Natural killer cell (primary cell): ENCODE results near the gene PRKD3. TPM values are rescaled to one million over a fixed set of nuclear protein-coding genes. Genes with fewer than 3 reads are reported as not detected.
A peak's percentile ranks its signal among the peaks of the same experiment; 100 is the strongest.

Experiments used
- ATAC-seq, 3 donors: fragments of 150-1000 bp in 2 of 3; fragments of 200-7000 bp in 1 of 3; cut with Tn5 transposase; 1 replicate in 1 of 3; 2 replicates in 2 of 3; pipeline ENCODE4 v1.10.0; 2021; ENCODE audit warnings: mild to moderate bottlenecking in 2 of 3, moderate library complexity in 2 of 3
- DNase-seq, 2 donors: peaks; one replicate each; pipeline versions ENCODE4 v3.0.0 to v3.0.0-alpha.2; 2013 to 2021; ENCODE audit warnings: mixed read lengths in 1 of 2
- H3K27ac ChIP-seq: one replicate; pipeline ENCODE4 v1.5.1; 2013; ENCODE audit warnings: mild to moderate bottlenecking, low read length
- H3K27me3 ChIP-seq: one replicate; pipeline ENCODE4 v1.6.1; 2013; ENCODE audit warnings: low read length; ENCODE audit not compliant: control insufficient read depth, insufficient read depth
- H3K36me3 ChIP-seq: one replicate; pipeline ENCODE4 v1.6.1; 2013; ENCODE audit warnings: low read length; ENCODE audit not compliant: control insufficient read depth, insufficient read depth
- H3K4me1 ChIP-seq: one replicate; pipeline ENCODE4 v1.6.1; 2013; ENCODE audit warnings: low read length; ENCODE audit not compliant: control insufficient read depth, insufficient read depth
- H3K4me3 ChIP-seq: one replicate; pipeline ENCODE4 v1.5.1; 2013; ENCODE audit warnings: low read length
- H3K9me3 ChIP-seq: one replicate; pipeline ENCODE4 v1.6.1; 2013; ENCODE audit warnings: low read length; ENCODE audit not compliant: control insufficient read depth, insufficient read depth
- H3K27ac Mint-ChIP-seq, 2 donors: one replicate each; pipeline ENCODE4 v1.8.0; 2022; ENCODE audit warnings: mild to moderate bottlenecking in 2 of 2, mixed read lengths in 2 of 2, moderate library complexity in 1 of 2
- H3K27me3 Mint-ChIP-seq, 2 donors: one replicate each; pipeline ENCODE4 v1.8.0; 2022; ENCODE audit warnings: low read depth in 2 of 2, mixed read lengths in 2 of 2
- H3K36me3 Mint-ChIP-seq: one replicate; pipeline ENCODE4 v1.8.0; 2022; ENCODE audit warnings: mixed read lengths
- H3K4me1 Mint-ChIP-seq, 2 donors: one replicate each; pipeline ENCODE4 v1.8.0; 2022; ENCODE audit warnings: mixed read lengths in 2 of 2
- H3K4me3 Mint-ChIP-seq: one replicate; pipeline ENCODE4 v1.8.0; 2022; ENCODE audit warnings: mild to moderate bottlenecking, moderate library complexity, mixed read lengths
- H3K9me3 Mint-ChIP-seq, 2 donors: one replicate each; pipeline ENCODE4 v1.8.0; 2022; ENCODE audit warnings: mixed read lengths in 2 of 2
- WGBS: methylation state at CpG from one replicate; pipeline ENCODE4 v1.1.7; 2013; ENCODE audit warnings: missing lambda C conversion rate; ENCODE audit not compliant: insufficient coverage; 5-methylcytosine and 5-hydroxymethylcytosine counted together
- intact Hi-C: fragments of 100-400 bp; cut with micrococcal nuclease; formaldehyde crosslinking; loops from one replicate; pipeline ENCODE4 v1.14.2; 2022
- total RNA-seq, 4 donors: library from RNA; stranded (reverse); fragments of 120-200 nt in 1 of 4; gene quantifications; one replicate each; pipeline versions ENCODE4 v1.2.3 to v1.2.4, GENCODE V29; 2013 to 2022
- TF ChIP-seq, protein P1 (sequence below): fragments of 200-600 bp; IDR thresholded peaks from one replicate; pipeline ENCODE4 v1.8.0; 2022; ENCODE audit warnings: antibody characterized with exemption

Gene PRKD3
- total RNA-seq, 3 donors from 2014 or later (not counting 1 experiment from before 2014, with no cell fraction given): 64.4 to 76.2 (median 65.1) TPM

DNA sequence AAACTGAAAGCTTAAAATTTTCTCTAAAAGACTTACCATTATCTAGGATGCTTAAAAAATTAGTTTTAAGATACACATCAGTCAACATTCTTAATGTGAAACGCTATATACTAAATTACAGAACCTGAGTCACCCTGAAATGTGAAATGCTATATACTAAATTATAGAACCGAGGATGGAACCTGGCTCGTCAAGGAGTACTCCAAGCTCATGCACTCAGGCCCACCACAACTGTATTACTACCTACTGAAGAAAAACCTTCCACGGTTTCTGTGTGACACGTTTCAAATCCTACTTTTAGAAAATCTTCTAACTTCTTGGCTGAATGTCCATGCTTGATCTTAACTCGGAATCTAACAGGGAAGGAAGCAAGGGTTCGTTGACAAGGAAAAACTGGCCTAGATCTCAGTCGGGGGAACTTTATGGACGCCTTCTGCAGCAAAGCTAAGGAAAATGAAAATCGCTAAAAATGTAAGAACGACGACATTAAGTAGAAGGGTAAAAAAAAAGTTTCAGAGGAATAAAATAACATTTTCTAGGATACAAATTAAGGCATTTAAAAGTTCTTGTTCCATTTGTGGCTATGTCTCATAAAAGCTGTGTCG lies 1.4 kb downstream of the PRKD3 start:
- peaks cover 20% of the 10 kb centered on the region for H3K4me1 ChIP-seq
- peak in 1 of 2 donors; percentile 19 for DNase-seq

DNA sequence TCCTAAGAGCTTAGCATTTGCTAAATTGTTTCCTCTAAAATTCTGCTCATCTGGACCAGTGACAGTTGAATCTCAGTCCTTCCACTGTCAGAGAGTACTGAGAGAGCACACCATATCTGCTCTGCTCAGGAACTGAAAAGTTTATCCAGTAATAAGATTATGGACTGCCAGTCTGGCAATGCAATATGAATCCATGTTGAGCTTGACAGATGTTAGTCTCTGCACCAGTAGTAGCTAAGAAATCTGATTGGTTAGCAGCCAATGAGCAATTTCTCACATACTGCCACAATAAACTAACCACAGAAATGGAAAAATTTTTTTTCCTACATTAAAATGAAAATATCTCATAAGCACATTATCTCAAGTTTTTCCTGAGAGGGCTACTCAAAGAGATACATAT lies 2.3 kb downstream of the PRKD3 start:
- Mint-ChIP-seq H3K9me3 (no peaks in the 10 kb centered on the region), H3K27me3 (peaks cover 3 to 13% of the 10 kb centered on the region in 2 donors), H3K36me3 (no peaks in the 10 kb centered on the region), H3K4me1 (peaks cover 52% of the 10 kb centered on the region in 2 donors), H3K27ac (peak overlapping the region; percentile 96), H3K4me3 (peak overlapping the region; percentile 97)
- Histone ChIP-seq H3K4me3 (no peak overlapping the region), H3K36me3 (no peaks in the 10 kb centered on the region), H3K9me3 (no peaks in the 10 kb centered on the region), H3K4me1 (peaks cover 20% of the 10 kb centered on the region), H3K27ac (no peak overlapping the region), H3K27me3 (peaks cover 3% of the 10 kb centered on the region)
- ATAC-seq: no peak
- DNase-seq: peak in 1 of 2 donors; percentile 23
- TF ChIP-seq, protein P1, sequence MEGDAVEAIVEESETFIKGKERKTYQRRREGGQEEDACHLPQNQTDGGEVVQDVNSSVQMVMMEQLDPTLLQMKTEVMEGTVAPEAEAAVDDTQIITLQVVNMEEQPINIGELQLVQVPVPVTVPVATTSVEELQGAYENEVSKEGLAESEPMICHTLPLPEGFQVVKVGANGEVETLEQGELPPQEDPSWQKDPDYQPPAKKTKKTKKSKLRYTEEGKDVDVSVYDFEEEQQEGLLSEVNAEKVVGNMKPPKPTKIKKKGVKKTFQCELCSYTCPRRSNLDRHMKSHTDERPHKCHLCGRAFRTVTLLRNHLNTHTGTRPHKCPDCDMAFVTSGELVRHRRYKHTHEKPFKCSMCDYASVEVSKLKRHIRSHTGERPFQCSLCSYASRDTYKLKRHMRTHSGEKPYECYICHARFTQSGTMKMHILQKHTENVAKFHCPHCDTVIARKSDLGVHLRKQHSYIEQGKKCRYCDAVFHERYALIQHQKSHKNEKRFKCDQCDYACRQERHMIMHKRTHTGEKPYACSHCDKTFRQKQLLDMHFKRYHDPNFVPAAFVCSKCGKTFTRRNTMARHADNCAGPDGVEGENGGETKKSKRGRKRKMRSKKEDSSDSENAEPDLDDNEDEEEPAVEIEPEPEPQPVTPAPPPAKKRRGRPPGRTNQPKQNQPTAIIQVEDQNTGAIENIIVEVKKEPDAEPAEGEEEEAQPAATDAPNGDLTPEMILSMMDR: no peak
- intact Hi-C loops: no loop called here

More for the DNA sequence above, 1.4 kb downstream of the PRKD3 start:
- no peak for ATAC-seq
- Histone ChIP-seq H3K9me3 (no peaks in the 10 kb centered on the region), H3K36me3 (no peaks in the 10 kb centered on the region), H3K4me3 (peak overlapping the region; percentile 82), H3K27me3 (peaks cover 3% of the 10 kb centered on the region), H3K27ac (peak overlapping the region; percentile 86)
- Mint-ChIP-seq H3K4me3 (peak overlapping the region; percentile 97), H3K36me3 (no peaks in the 10 kb centered on the region), H3K27ac (peak overlapping the region; percentile 96), H3K27me3 (peaks cover 6 to 19% of the 10 kb centered on the region in 2 donors), H3K9me3 (no peaks in the 10 kb centered on the region), H3K4me1 (peaks cover 43% of the 10 kb centered on the region in 2 donors)
- intact Hi-C loops: no loop called here
- 34% methylated on average over 12 of the region's 13 CpGs for WGBS
- TF ChIP-seq, protein P1: no peak

DNA sequence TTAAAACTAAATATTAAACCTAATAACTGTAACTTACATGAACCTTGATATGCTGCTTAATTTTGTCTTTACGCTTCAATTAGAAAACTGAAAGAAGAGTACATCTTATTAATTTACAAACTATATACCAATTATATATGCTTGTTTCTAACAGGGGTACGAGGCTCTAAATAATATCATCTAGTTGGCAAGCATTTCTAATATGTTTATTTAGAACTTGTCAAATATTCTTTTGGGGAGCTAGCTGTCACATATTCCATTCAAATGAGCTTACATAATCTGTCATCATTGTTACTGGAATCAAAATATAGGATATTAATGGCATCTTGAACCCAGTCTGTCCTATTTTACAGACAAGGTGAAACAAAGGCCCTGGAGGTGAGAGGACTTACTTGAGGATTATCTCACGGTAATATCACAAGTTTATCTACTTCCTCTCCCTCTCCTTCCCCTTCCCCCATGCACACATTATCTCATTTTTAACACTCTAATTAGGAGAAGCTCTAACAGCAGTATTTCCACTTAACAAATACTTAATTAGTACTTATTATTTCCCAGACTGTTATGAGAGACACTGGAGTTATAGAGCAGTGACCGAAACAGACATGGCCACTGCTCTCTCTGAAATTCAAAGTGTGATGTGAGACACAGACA lies 3.5 kb downstream of the PRKD3 start:
- Mint-ChIP-seq H3K36me3 (no peaks in the 10 kb centered on the region), H3K9me3 (no peaks in the 10 kb centered on the region), H3K4me3 (peak overlapping the region; percentile 52), H3K27me3 (peaks cover 1 to 3% of the 10 kb centered on the region in 2 donors), H3K4me1 (peaks cover 56 to 57% of the 10 kb centered on the region in 2 donors), H3K27ac (peak overlapping the region; percentile 34 to 75)
- Histone ChIP-seq H3K36me3 (no peaks in the 10 kb centered on the region), H3K4me3 (no peak overlapping the region), H3K27ac (no peak overlapping the region), H3K9me3 (no peaks in the 10 kb centered on the region), H3K4me1 (peaks cover 20% of the 10 kb centered on the region), H3K27me3 (no peaks in the 10 kb centered on the region)
- ATAC-seq (no peak), DNase-seq (no peak)
- intact Hi-C loops: no loop called here
- TF ChIP-seq, protein P1: no peak
- WGBS: 13% methylated on average over 1 of the region's 4 CpGs
